ENCODE results near the gene CAPZB. TPM values are rescaled to one million over a fixed set of nuclear protein-coding genes. Genes with fewer than 3 reads are reported as not detected.

The CAPZB gene
- total RNA-seq, 1 donor from 2014 or later, result 403 TPM

- H3K4me1 Mint-ChIP-seq (ENCODE audit: unreplicated experiment), result peaks cover 55% of the 10 kb centered on the region
- no peak for DNase-seq (ENCODE audit: extremely low spot score, unreplicated experiment)
- no peaks in the 10 kb centered on the region for H3K9me3 Mint-ChIP-seq (ENCODE audit: unreplicated experiment)
- no peak overlapping the region for H3K4me3 Mint-ChIP-seq (ENCODE audit: unreplicated experiment)
- no peaks in the 10 kb centered on the region for H3K27me3 Mint-ChIP-seq (ENCODE audit: unreplicated experiment)
- peak overlapping the region; percentile 77 for H3K27ac Mint-ChIP-seq (ENCODE audit: unreplicated experiment)
- H3K36me3 Mint-ChIP-seq (ENCODE audit: unreplicated experiment), result peaks cover 31% of the 10 kb centered on the region
- no peak for TF ChIP-seq CTCF (IDR thresholded peaks at IDR 0.05)
These were observed 79.4 kb downstream of the CAPZB start for GRCh38 chr1:19405761-19406487.

- Mint-ChIP-seq H3K27ac (ENCODE audit: unreplicated experiment) (peak overlapping the region; percentile 77), H3K27me3 (ENCODE audit: unreplicated experiment) (no peaks in the 10 kb centered on the region), H3K9me3 (ENCODE audit: unreplicated experiment) (no peaks in the 10 kb centered on the region), H3K4me3 (ENCODE audit: unreplicated experiment) (no peak overlapping the region), H3K36me3 (ENCODE audit: unreplicated experiment) (peaks cover 29% of the 10 kb centered on the region), H3K4me1 (ENCODE audit: unreplicated experiment) (peaks cover 59% of the 10 kb centered on the region)
- DNase-seq (ENCODE audit: extremely low spot score, unreplicated experiment), result no peak
- peak; percentile 26 for TF ChIP-seq CTCF (IDR thresholded peaks at IDR 0.05)
These were observed 80.1 kb downstream of the CAPZB start for GRCh38 chr1:19405195-19405760.

GRCh38 chr1:19404748-19405147, 80.6 kb downstream of the CAPZB start:
- Mint-ChIP-seq H3K27ac (ENCODE audit: unreplicated experiment) (peak overlapping the region; percentile 77), H3K9me3 (ENCODE audit: unreplicated experiment) (no peaks in the 10 kb centered on the region), H3K36me3 (ENCODE audit: unreplicated experiment) (peaks cover 27% of the 10 kb centered on the region), H3K4me3 (ENCODE audit: unreplicated experiment) (no peak overlapping the region), H3K27me3 (ENCODE audit: unreplicated experiment) (no peaks in the 10 kb centered on the region), H3K4me1 (ENCODE audit: unreplicated experiment) (peaks cover 64% of the 10 kb centered on the region)
- no peak for DNase-seq (ENCODE audit: extremely low spot score, unreplicated experiment)
- no peak for TF ChIP-seq CTCF (IDR thresholded peaks at IDR 0.05)

- no peaks in the 10 kb centered on the region for H3K9me3 Mint-ChIP-seq (ENCODE audit: unreplicated experiment)
- no peak for DNase-seq (ENCODE audit: extremely low spot score, unreplicated experiment)
- peaks cover 76% of the 10 kb centered on the region for H3K4me1 Mint-ChIP-seq (ENCODE audit: unreplicated experiment)
- no peaks in the 10 kb centered on the region for H3K27me3 Mint-ChIP-seq (ENCODE audit: unreplicated experiment)
- H3K27ac Mint-ChIP-seq (ENCODE audit: unreplicated experiment), result peak overlapping the region; percentile 34
- H3K36me3 Mint-ChIP-seq (ENCODE audit: unreplicated experiment), result peaks cover 30% of the 10 kb centered on the region
- H3K4me3 Mint-ChIP-seq (ENCODE audit: unreplicated experiment), result no peak overlapping the region
- no peak for TF ChIP-seq CTCF (IDR thresholded peaks at IDR 0.05)
These were observed 82.1 kb downstream of the CAPZB start for GRCh38 chr1:19403256-19403655.

GRCh38 chr1:19402031-19402813, 83.1 kb downstream of the CAPZB start:
- H3K9me3 Mint-ChIP-seq (ENCODE audit: unreplicated experiment), result no peaks in the 10 kb centered on the region
- H3K27me3 Mint-ChIP-seq (ENCODE audit: unreplicated experiment), result no peaks in the 10 kb centered on the region
- H3K4me1 Mint-ChIP-seq (ENCODE audit: unreplicated experiment), result peaks cover 84% of the 10 kb centered on the region
- DNase-seq (ENCODE audit: extremely low spot score, unreplicated experiment), result no peak
- peak overlapping the region; percentile 85 for H3K27ac Mint-ChIP-seq (ENCODE audit: unreplicated experiment)
- H3K4me3 Mint-ChIP-seq (ENCODE audit: unreplicated experiment), result no peak overlapping the region
- H3K36me3 Mint-ChIP-seq (ENCODE audit: unreplicated experiment), result peaks cover 30% of the 10 kb centered on the region
- no peak for TF ChIP-seq CTCF (IDR thresholded peaks at IDR 0.05)

All from osteocyte (in vitro differentiated cells).